Spleen (tissue), 11 donors: ENCODE measurements around the gene ZNF77. TPM values are rescaled to one million over a fixed set of nuclear protein-coding genes. Genes with fewer than 3 reads are reported as not detected.

Source experiments
- DNase-seq: peaks from one replicate; pipeline ENCODE4 v3.0.0-alpha.2; 2020
- H3K27ac ChIP-seq, 8 donors: fragments of 200-600 bp; sonication (generic) in 7 of 8; 1 replicate in 4 of 8; 2 replicates in 4 of 8; pipeline versions ENCODE4 v1.5.0 to v1.8.0; 2016 to 2021; ENCODE audit warnings: inconsistent platforms in 4 of 8, mild to moderate bottlenecking in 4 of 8, moderate library complexity in 1 of 8
- H3K27me3 ChIP-seq, 7 donors: fragments of 200-600 bp; sonication (generic) in 6 of 7; replicated peaks in 1 of 7; 1 replicate in 4 of 7; 2 replicates in 3 of 7; pipeline versions ENCODE4 v1.5.0 to v1.8.0; 2016 to 2021; ENCODE audit warnings: inconsistent platforms in 3 of 7, mild to moderate bottlenecking in 1 of 7
- H3K36me3 ChIP-seq, 6 donors: fragments of 200-600 bp; sonication (generic) in 5 of 6; 1 replicate in 4 of 6; 2 replicates in 2 of 6; pipeline versions ENCODE4 v1.5.0 to v1.8.0; 2016 to 2021; ENCODE audit warnings: inconsistent platforms in 2 of 6
- H3K4me1 ChIP-seq, 6 donors: fragments of 200-600 bp; sonication (generic) in 5 of 6; 1 replicate in 3 of 6; 2 replicates in 3 of 6; pipeline versions ENCODE4 v1.5.0 to v1.8.0; 2016 to 2021; ENCODE audit warnings: inconsistent platforms in 3 of 6
- H3K4me3 ChIP-seq, 8 donors: fragments of 200-600 bp; sonication (generic) in 7 of 8; 1 replicate in 4 of 8; 2 replicates in 4 of 8; pipeline versions ENCODE4 v1.5.0 to v1.8.0; 2016 to 2021; ENCODE audit warnings: inconsistent platforms in 4 of 8, mild to moderate bottlenecking in 4 of 8, moderate library complexity in 2 of 8
- H3K9me3 ChIP-seq, 8 donors: fragments of 200-600 bp; sonication (generic) in 7 of 8; 1 replicate in 4 of 8; 2 replicates in 4 of 8; pipeline versions ENCODE4 v1.5.0 to v1.8.0; 2016 to 2021; ENCODE audit warnings: inconsistent platforms in 4 of 8
- POLR2A ChIP-seq, 3 donors: fragments of 450-650 bp; IDR thresholded peaks; one replicate each; pipeline ENCODE4 v1.5.1; 2017; ENCODE audit warnings: antibody characterized with exemption in 3 of 3, mild to moderate bottlenecking in 1 of 3
- POLR2AphosphoS5 ChIP-seq, 3 donors: sonication (generic); formaldehyde crosslinking; IDR thresholded peaks; one replicate each; pipeline ENCODE4 v1.5.1; 2017; ENCODE audit warnings: antibody characterized with exemption in 3 of 3
- WGBS, 5 donors: extraction: QIAGEN DNeasy Blood & Tissue Kit in 3 of 5; methylation state at CpG; one replicate each; pipeline versions ENCODE4 v1.1.5 to v1.1.7; 2013 to 2018; 5-methylcytosine and 5-hydroxymethylcytosine counted together
- intact Hi-C: fragments of 100-400 bp; cut with DNase I; formaldehyde crosslinking; loops from one replicate; pipeline ENCODE4 v1.15.0; 2023; ENCODE audit warnings: low total_unique reads
- polyA plus RNA-seq, 3 donors: library from polyadenylated mRNA; stranded (reverse); fragments of 200-250 nt; gene quantifications; one replicate each; pipeline ENCODE4 v1.2.1, GENCODE V29; 2013
- total RNA-seq, 7 donors: library from RNA; depleted of rRNA in 3 of 7; stranded (reverse); fragments of >200 nt in 3 of 7; fragmentation: NEBNext Ultra II Directional in 4 of 7; extraction: Animal tissue kit (Norgen Biotek cat#: 25700) in 4 of 7; gene quantifications; one replicate each; pipeline versions ENCODE4 v1.1.0 to v1.2.1, GENCODE V29; 2016 to 2021
- TF ChIP-seq, protein P1 (sequence below), 11 experiments: fragments of 200-600 bp in 7 of 11; fragments of 450-650 bp in 4 of 11; sonication (generic) in 4 of 11; IDR thresholded peaks in 8 of 11; conservative IDR thresholded peaks in 3 of 11; 1 replicate in 7 of 11; 2 replicates in 4 of 11; pipeline versions ENCODE4 v1.4.0 to v1.8.0; 2016 to 2021; ENCODE audit warnings: antibody characterized with exemption in 11 of 11, inconsistent platforms in 4 of 11, mild to moderate bottlenecking in 1 of 11
- donor health status: healthy with polysubstance abuse.
- donor health status: DM: no; HTN: no; CAD: no; lungs with moderate emphysema.
- donor health status: DM: no; HTN: no; CAD: no.
- donor health status: Bipolar disorder and iron deficiency.
- donor health status: healthy.
- donor health status: DM: no; HTN: no; CAD: no.
- donor health status: DM: yes; HTN: yes; CAD: no.

ZNF77 gene
- total and polyA plus RNA-seq, 10 donors, result 2.2 to 7.5 (median 4.3) TPM

DNA sequence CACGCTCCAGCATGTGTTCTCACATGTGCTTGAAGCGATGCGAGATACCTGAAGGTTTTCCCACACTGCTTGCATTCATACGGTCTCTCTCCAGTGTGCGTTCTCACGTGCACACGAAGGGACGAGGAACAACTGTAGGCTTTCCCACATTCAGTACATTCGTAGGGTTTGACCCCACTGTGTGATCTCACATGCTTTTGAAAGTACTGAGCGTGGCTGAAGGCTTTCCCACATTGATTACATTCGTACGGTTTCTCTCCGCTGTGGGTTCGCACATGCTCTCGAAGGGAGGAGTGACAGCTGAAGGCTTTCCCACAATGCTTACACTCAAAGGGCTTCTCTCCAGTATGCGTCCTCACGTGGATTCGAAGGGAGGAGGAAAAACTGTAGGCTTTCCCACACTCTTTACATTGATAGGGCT, 11.3 kb downstream of the ZNF77 start:
- Histone ChIP-seq H3K27ac (no peak overlapping the region), H3K9me3 (peaks cover 23 to 72% (median 59%) of the 10 kb centered on the region in 8 donors), H3K36me3 (peaks cover 17 to 83% (median 45%) of the 10 kb centered on the region in 6 donors), H3K4me3 (peak overlapping the region in 1 of 8 donors; percentile 11), H3K4me1 (no peaks in the 10 kb centered on the region), H3K27me3 (no peaks in the 10 kb centered on the region)
- 96 to 97% (median 97%) methylated on average over 18 of the region's 18 CpGs for whole genome bisulfite sequencing, 5 donors
- intact Hi-C loops, result no loop called here
- TF ChIP-seq, protein P1, sequence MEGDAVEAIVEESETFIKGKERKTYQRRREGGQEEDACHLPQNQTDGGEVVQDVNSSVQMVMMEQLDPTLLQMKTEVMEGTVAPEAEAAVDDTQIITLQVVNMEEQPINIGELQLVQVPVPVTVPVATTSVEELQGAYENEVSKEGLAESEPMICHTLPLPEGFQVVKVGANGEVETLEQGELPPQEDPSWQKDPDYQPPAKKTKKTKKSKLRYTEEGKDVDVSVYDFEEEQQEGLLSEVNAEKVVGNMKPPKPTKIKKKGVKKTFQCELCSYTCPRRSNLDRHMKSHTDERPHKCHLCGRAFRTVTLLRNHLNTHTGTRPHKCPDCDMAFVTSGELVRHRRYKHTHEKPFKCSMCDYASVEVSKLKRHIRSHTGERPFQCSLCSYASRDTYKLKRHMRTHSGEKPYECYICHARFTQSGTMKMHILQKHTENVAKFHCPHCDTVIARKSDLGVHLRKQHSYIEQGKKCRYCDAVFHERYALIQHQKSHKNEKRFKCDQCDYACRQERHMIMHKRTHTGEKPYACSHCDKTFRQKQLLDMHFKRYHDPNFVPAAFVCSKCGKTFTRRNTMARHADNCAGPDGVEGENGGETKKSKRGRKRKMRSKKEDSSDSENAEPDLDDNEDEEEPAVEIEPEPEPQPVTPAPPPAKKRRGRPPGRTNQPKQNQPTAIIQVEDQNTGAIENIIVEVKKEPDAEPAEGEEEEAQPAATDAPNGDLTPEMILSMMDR (IDR thresholded peaks at IDR 0.05 in 8 of 11, conservative IDR thresholded peaks at IDR 0.05 in 3 of 11), result no peak
- TF ChIP-seq POLR2AphosphoS5 (IDR thresholded peaks at IDR 0.05) (no peak), POLR2A (IDR thresholded peaks at IDR 0.05) (no peak)
- DNase-seq, result no peak

DNA sequence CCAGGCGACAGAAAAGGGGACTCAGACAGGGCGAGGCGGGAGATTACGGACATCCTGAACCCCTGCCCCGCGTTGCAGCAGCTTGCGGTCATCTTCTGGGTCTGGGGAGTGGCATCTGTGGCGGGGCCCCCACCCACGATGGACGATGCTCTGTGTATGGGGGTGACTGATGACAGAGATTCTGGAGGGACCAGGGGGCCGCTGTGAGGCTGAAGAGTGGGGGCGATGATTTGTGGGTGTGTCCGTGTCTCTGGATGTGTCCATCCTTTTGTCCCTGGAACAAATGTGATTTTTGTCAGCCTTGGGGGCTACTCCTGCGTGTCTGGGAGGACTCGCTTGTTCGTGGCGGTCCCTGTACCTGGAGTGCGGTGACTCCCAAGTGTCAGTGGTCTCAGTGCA, 17.7 kb downstream of the ZNF77 start:
- H3K36me3 ChIP-seq, result peaks cover 0 to 25% (median 0%) of the 10 kb centered on the region in 6 donors
- H3K27me3 ChIP-seq, result no peaks in the 10 kb centered on the region
- no peak overlapping the region for H3K27ac ChIP-seq
- TF ChIP-seq, protein P1 (IDR thresholded peaks at IDR 0.05 in 8 of 11, conservative IDR thresholded peaks at IDR 0.05 in 3 of 11), result no peak
- TF ChIP-seq POLR2A (IDR thresholded peaks at IDR 0.05) (no peak), POLR2AphosphoS5 (IDR thresholded peaks at IDR 0.05) (no peak)
- H3K4me3 ChIP-seq, result no peak overlapping the region
- WGBS, 5 donors, result 90 to 98% (median 95%) methylated on average over 17 to 18 of the region's 18 CpGs
- no peaks in the 10 kb centered on the region for H3K4me1 ChIP-seq
- intact Hi-C loops, result no loop called here
- peaks cover 0 to 25% (median 17%) of the 10 kb centered on the region in 8 donors for H3K9me3 ChIP-seq
- no peak for DNase-seq

DNA sequence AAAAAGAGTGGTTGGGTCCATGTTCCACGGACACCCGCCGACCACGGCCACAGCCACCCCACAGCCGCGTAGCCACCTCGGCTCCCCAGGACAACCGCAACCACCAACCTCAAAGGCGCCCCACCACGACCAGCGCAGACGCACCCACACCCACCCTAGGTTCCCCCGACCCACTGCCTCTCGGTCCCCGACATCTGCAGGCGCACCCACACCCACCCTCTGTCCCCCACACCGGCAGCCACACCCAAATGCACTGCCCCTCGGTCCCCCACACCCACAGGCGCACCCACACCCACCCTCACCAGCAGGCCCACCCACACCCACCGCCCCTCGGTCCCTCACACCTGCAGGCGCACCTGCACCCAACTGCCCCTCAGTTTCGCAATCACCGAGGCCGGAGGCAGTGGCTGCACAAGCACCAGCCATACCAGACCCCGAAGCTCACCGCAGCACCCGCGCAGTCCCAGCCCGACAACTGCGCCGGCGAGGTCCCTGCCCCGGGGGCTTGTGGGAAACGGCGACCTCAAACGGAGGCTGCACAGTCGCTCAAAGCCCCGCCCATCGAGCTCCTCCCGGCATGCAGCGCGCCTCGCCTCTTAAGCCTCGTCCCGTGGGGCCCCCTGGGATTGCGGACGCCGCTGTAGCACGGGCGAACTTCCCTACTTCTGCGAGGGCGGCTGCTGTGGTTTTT, 18.3 kb downstream of the ZNF77 start:
- peaks cover 0 to 20% (median 0%) of the 10 kb centered on the region in 6 donors for H3K36me3 ChIP-seq
- DNase-seq, result no peak
- intact Hi-C loops, result no loop called here
- no peaks in the 10 kb centered on the region for H3K4me1 ChIP-seq
- 91 to 96% (median 93%) methylated on average over 40 to 53 of the region's 53 CpGs for WGBS, 5 donors
- H3K27ac ChIP-seq, result no peak overlapping the region
- no peak for TF ChIP-seq POLR2A (IDR thresholded peaks at IDR 0.05)
- TF ChIP-seq POLR2AphosphoS5 (IDR thresholded peaks at IDR 0.05), result peak in 1 of 3 donors; percentile 33
- no peak overlapping the region for H3K4me3 ChIP-seq
- peaks cover 0 to 20% (median 12%) of the 10 kb centered on the region in 8 donors for H3K9me3 ChIP-seq
- H3K27me3 ChIP-seq, result no peaks in the 10 kb centered on the region

- TF ChIP-seq POLR2A (IDR thresholded peaks at IDR 0.05), result no peak
- TF ChIP-seq, protein P1 (IDR thresholded peaks at IDR 0.05 in 8 of 11, conservative IDR thresholded peaks at IDR 0.05 in 3 of 11), result no peak
- no peak for TF ChIP-seq POLR2AphosphoS5 (IDR thresholded peaks at IDR 0.05)
- intact Hi-C loops, result no loop called here
- no peak overlapping the region for H3K4me3 ChIP-seq
- H3K4me1 ChIP-seq, result no peaks in the 10 kb centered on the region
- DNase-seq, result no peak
- H3K9me3 ChIP-seq, result peaks cover 0 to 8% (median under 1%) of the 10 kb centered on the region in 8 donors
- 62 to 84% (median 81%) methylated on average over 4 of the region's 4 CpGs for WGBS, 5 donors
- H3K27me3 ChIP-seq, result no peaks in the 10 kb centered on the region
- H3K36me3 ChIP-seq, result peaks cover 0 to 23% (median 3%) of the 10 kb centered on the region in 6 donors
- no peak overlapping the region for H3K27ac ChIP-seq
These were observed 21.3 kb downstream of the ZNF77 start for GRCh38 chr19:2923510-2923909.
